ENCODE results near the gene C2orf69.
"Not testable (repeated sequence)": the region's sequence is repeated elsewhere in the genome, so short reads cannot be mapped to it uniquely, and the experiment has no call there.

C2orf69 gene

GRCh38 chr2:199911052-199911876, at the start of gene C2orf69:
C2orf69 (plus strand) TSS chr2:199911293; CDS start chr2:199911439, 146 bp downstream.
- DNase-seq (ENCODE audit: low spot score), result peak; percentile 97

- no peak for DNase-seq (ENCODE audit: low spot score)
Measured at GRCh38 chr2:199862788-199863187, 48.3 kb upstream of the C2orf69 start.

GRCh38 chr2:199865905-199866304, 45.2 kb upstream of the C2orf69 start:
- DNase-seq (ENCODE audit: low spot score), result no peak

- DNase-seq (ENCODE audit: low spot score), result no peak
Measured at GRCh38 chr2:199868431-199869226, 42.5 kb upstream of the C2orf69 start.

GRCh38 chr2:199869227-199869541, 41.9 kb upstream of the C2orf69 start:
- DNase-seq (ENCODE audit: low spot score), result no peak

GRCh38 chr2:199869653-199870052, 41.4 kb upstream of the C2orf69 start:
- no peak for DNase-seq (ENCODE audit: low spot score)

- no peak for DNase-seq (ENCODE audit: low spot score)
Measured at GRCh38 chr2:199870581-199870980, 40.5 kb upstream of the C2orf69 start.

- no peak for DNase-seq (ENCODE audit: low spot score)
Measured at GRCh38 chr2:199874209-199874608, 36.9 kb upstream of the C2orf69 start.

GRCh38 chr2:199875400-199875799, 35.7 kb upstream of the C2orf69 start:
- DNase-seq (ENCODE audit: low spot score), result no peak

GRCh38 chr2:199882667-199883066, 28.4 kb upstream of the C2orf69 start:
- DNase-seq (ENCODE audit: low spot score), result no peak

- no peak for DNase-seq (ENCODE audit: low spot score)
Measured at GRCh38 chr2:199883474-199884212, 27.4 kb upstream of the C2orf69 start.

GRCh38 chr2:199895406-199895805, 15.7 kb upstream of the C2orf69 start:
- DNase-seq (ENCODE audit: low spot score), result no peak

GRCh38 chr2:199896617-199897016, 14.5 kb upstream of the C2orf69 start:
- no peak for DNase-seq (ENCODE audit: low spot score)

GRCh38 chr2:199901942-199902341, 9.2 kb upstream of the C2orf69 start:
- DNase-seq (ENCODE audit: low spot score), result no peak

- no peak for DNase-seq (ENCODE audit: low spot score)
Measured at GRCh38 chr2:199902486-199903110, 8.5 kb upstream of the C2orf69 start.

GRCh38 chr2:199903111-199903510, 8.0 kb upstream of the C2orf69 start:
- DNase-seq (ENCODE audit: low spot score), result no peak

- DNase-seq (ENCODE audit: low spot score), result no peak
Measured at GRCh38 chr2:199907008-199907714, 3.9 kb upstream of the C2orf69 start.

GRCh38 chr2:199910338-199911051, 598 bp upstream of the C2orf69 start:
- no peak for DNase-seq (ENCODE audit: low spot score)

- DNase-seq (ENCODE audit: low spot score), result no peak
Measured at GRCh38 chr2:199911877-199912161, 726 bp downstream of the C2orf69 start.

GRCh38 chr2:199912553-199913114, 1.5 kb downstream of the C2orf69 start:
- not testable (repeated sequence) for DNase-seq (ENCODE audit: low spot score)

Data from pons (tissue), 1 donor.